ENCODE results near the gene PRDM13. TPM values are rescaled to one million over a fixed set of nuclear protein-coding genes. Genes with fewer than 3 reads are reported as not detected.

Gene PRDM13
- total RNA-seq, 2 donors from 2014 or later, result not detected

DNA sequence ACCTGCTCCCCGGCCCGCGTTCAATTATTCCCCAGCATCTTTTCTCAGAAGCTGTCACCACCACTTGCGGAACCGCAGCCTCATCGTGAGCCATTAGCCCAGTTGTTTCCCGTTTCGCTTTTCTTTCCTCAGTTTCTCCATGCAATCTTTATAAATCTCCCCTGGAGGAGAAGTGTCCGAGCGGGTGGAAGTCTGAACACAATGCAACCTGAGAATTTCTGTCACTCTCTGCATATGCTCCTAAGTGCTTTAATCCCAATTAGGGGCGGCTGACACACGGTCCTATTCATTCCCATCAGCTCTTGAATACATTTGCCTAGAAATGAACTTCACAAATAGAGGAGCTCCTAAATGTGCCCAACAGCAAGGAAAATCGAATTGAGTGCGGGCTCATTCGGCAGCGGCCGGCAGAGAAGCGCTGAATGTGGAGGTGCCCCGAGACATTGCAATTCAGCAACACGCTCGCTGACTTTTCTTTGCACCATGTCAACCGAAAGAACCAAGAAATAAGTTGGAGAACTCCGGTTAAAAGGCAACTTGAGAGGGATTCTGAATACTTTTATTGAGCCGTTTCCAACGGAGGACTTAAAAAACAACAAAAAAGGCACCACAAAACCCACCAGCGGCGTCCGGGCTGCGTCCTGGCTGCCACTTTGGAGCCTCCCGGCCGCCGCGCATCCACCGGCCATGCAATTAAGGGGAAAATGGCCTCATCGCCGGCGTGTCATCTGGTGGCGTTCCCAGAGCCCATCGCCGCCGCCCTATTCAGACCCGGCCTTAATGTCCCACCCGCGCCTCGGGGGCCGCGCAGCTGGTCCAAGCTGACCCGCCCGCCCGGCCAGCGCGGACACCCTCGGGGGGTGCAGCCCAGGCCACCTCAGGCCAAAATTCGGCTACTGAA lies 3.9 kb upstream of the PRDM13 start:
- DNase-seq (ENCODE audit: low spot score), result no peak
- Histone ChIP-seq H3K4me1 (peaks cover 0 to 36% of the 10 kb centered on the region in 2 donors), H3K4me3 (peak overlapping the region in 1 of 2 donors; percentile 33), H3K27ac (no peak overlapping the region), H3K9me3 (no peaks in the 10 kb centered on the region), H3K27me3 (peaks cover 61 to 78% of the 10 kb centered on the region in 2 donors), H3K36me3 (no peaks in the 10 kb centered on the region)
- TF ChIP-seq, protein P1, sequence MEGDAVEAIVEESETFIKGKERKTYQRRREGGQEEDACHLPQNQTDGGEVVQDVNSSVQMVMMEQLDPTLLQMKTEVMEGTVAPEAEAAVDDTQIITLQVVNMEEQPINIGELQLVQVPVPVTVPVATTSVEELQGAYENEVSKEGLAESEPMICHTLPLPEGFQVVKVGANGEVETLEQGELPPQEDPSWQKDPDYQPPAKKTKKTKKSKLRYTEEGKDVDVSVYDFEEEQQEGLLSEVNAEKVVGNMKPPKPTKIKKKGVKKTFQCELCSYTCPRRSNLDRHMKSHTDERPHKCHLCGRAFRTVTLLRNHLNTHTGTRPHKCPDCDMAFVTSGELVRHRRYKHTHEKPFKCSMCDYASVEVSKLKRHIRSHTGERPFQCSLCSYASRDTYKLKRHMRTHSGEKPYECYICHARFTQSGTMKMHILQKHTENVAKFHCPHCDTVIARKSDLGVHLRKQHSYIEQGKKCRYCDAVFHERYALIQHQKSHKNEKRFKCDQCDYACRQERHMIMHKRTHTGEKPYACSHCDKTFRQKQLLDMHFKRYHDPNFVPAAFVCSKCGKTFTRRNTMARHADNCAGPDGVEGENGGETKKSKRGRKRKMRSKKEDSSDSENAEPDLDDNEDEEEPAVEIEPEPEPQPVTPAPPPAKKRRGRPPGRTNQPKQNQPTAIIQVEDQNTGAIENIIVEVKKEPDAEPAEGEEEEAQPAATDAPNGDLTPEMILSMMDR (IDR thresholded peaks at IDR 0.05), result no peak

GRCh38 chr6:99603421-99604165 lies 3.0 kb upstream of the PRDM13 start:
- no peak for DNase-seq (ENCODE audit: low spot score)
- peak overlapping the region; percentile 11 to 33 for H3K4me3 ChIP-seq
- TF ChIP-seq, protein P1 (IDR thresholded peaks at IDR 0.05), result no peak
- peaks cover 0 to 37% of the 10 kb centered on the region in 2 donors for H3K4me1 ChIP-seq
- H3K9me3 ChIP-seq, result no peaks in the 10 kb centered on the region
- no peak overlapping the region for H3K27ac ChIP-seq
- H3K36me3 ChIP-seq, result no peaks in the 10 kb centered on the region
- peaks cover 69 to 78% of the 10 kb centered on the region in 2 donors for H3K27me3 ChIP-seq

DNA sequence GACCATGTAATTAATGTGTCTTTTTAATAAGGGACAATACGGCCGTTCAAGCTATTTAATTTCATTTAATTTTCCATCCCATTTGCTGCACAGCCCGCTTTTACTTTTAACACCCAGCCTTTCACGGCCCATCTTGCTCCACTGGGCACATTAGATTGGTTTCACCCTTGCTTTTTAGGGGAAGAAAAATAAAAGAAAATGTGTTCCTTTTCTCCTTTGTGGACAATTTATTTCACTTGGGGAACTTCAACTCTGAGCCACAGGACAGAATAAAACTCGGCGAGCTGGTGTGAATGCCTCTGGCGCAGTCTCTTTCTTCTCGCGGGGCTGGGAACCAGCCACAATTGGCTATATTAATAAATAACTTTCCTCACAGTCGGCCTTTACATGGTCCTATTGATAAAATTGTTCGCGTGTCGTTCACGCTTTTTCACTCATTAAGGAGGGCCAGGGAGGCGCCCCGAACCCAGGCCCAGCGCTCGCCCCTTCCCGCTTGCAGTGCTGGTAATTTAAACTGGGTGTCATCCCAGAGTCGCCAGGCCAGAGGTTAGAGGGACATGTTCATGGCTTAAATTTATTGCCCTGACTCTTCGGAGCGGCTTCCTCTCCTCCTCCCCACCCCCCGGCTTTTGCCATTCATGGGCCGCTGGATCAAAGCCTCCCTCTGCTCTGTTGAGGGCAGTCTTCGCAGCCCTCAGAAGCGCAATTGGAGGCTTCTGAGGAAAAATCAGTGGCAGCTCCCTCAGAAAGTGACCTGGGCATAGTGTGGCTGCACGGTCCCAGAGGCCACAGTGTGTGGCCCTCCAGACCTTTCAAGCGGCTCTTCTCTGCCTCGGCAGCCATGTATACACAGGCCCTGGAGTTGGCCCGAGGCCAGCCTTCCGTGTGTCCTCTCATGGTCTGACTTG lies 2.2 kb upstream of the PRDM13 start:
- TF ChIP-seq, protein P1 (IDR thresholded peaks at IDR 0.05), result no peak

DNA sequence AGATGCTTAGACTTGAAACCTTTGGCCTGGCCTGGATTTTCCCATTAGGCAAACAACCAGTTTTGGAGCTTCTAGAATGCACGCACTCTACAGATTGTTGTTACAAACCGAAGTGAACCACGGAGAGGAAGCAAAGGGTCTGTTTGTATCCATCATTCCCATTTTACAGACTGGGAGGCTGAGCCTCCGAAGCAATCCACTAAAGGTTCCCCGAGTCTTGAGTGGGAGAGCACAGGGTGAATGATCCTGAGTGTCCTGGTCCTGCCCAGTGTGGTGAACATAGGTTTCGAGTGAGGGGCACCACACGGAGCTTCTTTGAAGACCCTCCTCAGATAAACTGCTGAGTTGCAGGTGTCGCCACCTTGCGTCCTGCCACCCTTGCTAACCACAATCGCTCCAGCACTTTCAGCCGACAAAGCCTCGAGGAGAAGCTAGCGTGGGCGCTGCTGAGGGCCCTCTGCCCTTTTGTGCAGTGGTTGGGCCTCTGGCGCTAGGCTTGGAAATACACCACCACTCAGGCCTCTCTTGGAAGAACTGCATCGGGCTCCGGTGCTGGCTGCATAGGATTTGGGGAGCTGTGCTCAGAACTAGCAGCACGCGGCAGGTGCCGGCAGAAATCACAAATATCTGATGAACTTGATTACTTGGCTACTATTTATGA lies 1.4 kb upstream of the PRDM13 start:
- H3K4me3 ChIP-seq, result no peak overlapping the region
- no peaks in the 10 kb centered on the region for H3K36me3 ChIP-seq
- no peaks in the 10 kb centered on the region for H3K9me3 ChIP-seq
- TF ChIP-seq, protein P1 (IDR thresholded peaks at IDR 0.05), result no peak
- H3K27ac ChIP-seq, result no peak overlapping the region
- H3K4me1 ChIP-seq, result peaks cover 0 to 37% of the 10 kb centered on the region in 2 donors
- peaks cover 79 to 82% of the 10 kb centered on the region in 2 donors for H3K27me3 ChIP-seq
- no peak for DNase-seq (ENCODE audit: low spot score)

More for the DNA sequence above, 2.2 kb upstream of the PRDM13 start:
- no peaks in the 10 kb centered on the region for H3K9me3 ChIP-seq
- H3K27me3 ChIP-seq, result peaks cover 72 to 83% of the 10 kb centered on the region in 2 donors
- H3K4me1 ChIP-seq, result peaks cover 0 to 37% of the 10 kb centered on the region in 2 donors
- no peak for DNase-seq (ENCODE audit: low spot score)
- peak overlapping the region; percentile 11 to 33 for H3K4me3 ChIP-seq
- no peaks in the 10 kb centered on the region for H3K36me3 ChIP-seq
- H3K27ac ChIP-seq, result no peak overlapping the region
